Esophagus squamous epithelium (tissue), 5 donors: Measurements from ENCODE around the gene PTTG1. TPM values are rescaled to one million over a fixed set of nuclear protein-coding genes. Genes with fewer than 3 reads are reported as not detected.

Experiments
- DNase-seq: peaks from one replicate; lab custom pipeline; 2025; lab: John Stamatoyannopoulos, UW
- H3K27ac ChIP-seq, 4 donors: fragments of 200-600 bp; sonication (generic); one replicate each; pipeline ENCODE4 v1.5.1; 2016 to 2019; ENCODE audit warnings: mild to moderate bottlenecking in 1 of 4
- H3K27me3 ChIP-seq, 4 donors: fragments of 200-600 bp; sonication (generic); 1 replicate in 3 of 4; 2 replicates in 1 of 4; pipeline versions ENCODE4 v1.5.1 to v1.6.0; 2017 to 2021; ENCODE audit warnings: antibody characterized with exemption in 1 of 4
- H3K36me3 ChIP-seq, 3 donors: fragments of 200-600 bp; sonication (generic); one replicate each; pipeline ENCODE4 v1.5.1; 2016 to 2019
- H3K4me1 ChIP-seq, 3 donors: fragments of 200-600 bp; sonication (generic); one replicate each; pipeline ENCODE4 v1.5.1; 2017 to 2019
- H3K4me3 ChIP-seq, 4 donors: fragments of 200-600 bp; sonication (generic); 1 replicate in 3 of 4; 2 replicates in 1 of 4; pipeline ENCODE4 v1.5.1; 2016 to 2019; ENCODE audit warnings: mild to moderate bottlenecking in 2 of 4, moderate library complexity in 1 of 4
- H3K9me3 ChIP-seq, 3 donors: fragments of 200-600 bp; sonication (generic); one replicate each; pipeline ENCODE4 v1.5.1; 2016 to 2019
- CTCF ChIP-seq, 6 experiments: fragments of 450-650 bp in 4 of 6; fragments of 200-600 bp in 2 of 6; sonication (generic) in 2 of 6; IDR thresholded peaks; one replicate each; pipeline ENCODE4 v1.5.1; 2016 to 2019; ENCODE audit warnings: antibody characterized with exemption in 6 of 6, mild to moderate bottlenecking in 4 of 6, moderate library complexity in 4 of 6
- POLR2A ChIP-seq, 4 donors: fragments of 450-650 bp; IDR thresholded peaks; one replicate each; pipeline ENCODE4 v1.6.1; 2017; ENCODE audit warnings: antibody characterized with exemption in 4 of 4, mild to moderate bottlenecking in 4 of 4, moderate library complexity in 3 of 4
- WGBS, 2 donors: methylation state at CpG; one replicate each; pipeline ENCODE4 v1.1.5; 2018; 5-methylcytosine and 5-hydroxymethylcytosine counted together
- intact Hi-C: fragments of 100-400 bp; cut with DNase I; formaldehyde crosslinking; loops from one replicate; pipeline ENCODE4 v1.15.0; 2022
- total RNA-seq, 4 donors: library from RNA; depleted of rRNA; stranded (reverse); fragments of >200 nt; gene quantifications; one replicate each; pipeline ENCODE4 v1.1.0, GENCODE V29; 2016
- donor health status: DM: yes; HTN: yes; CAD: no.

PTTG1 gene
- total RNA-seq, 4 donors from 2014 or later, result 89.6 to 134 (median 90.1) TPM

DNA sequence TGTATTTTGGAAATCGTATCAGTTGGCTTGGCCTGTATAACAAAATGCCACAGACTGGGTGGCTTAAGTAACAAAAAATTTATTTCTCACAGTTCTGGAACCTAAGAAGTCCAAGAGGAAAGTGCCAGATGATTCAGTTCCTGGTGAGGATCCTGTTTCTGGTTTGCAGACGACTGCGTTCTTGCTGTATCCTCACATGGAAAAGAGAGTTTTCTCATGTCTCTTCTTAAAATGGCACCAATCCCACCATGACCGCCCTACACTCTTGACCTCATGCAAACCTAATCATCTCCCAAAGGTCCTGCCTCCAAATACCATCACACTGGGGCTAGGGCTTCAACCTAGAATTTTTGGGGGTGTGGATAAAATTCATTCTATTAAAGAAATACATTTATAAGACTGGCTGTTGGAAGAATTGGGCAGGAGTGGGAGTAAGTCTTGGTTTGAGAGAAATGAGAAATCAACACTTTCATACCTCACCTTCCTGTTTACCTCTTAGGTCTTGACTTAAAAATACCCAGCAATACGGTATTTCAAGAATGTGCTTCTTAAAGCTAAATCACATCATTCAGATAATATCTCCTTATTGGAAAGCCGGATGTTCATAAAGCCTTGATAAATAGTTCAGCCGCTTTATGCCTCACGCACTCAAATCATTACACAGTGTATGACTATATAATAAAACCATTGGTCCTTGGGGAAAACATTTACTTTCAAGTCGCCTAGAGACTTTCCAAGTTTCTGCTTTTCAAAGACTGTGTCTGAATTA lies 28.7 kb downstream of the PTTG1 start:
- WGBS, 2 donors, result 73 to 85% methylated on average over 9 of the region's 9 CpGs
- no peak overlapping the region for H3K27ac ChIP-seq
- intact Hi-C loops, result no loop called here
- H3K36me3 ChIP-seq, result no peaks in the 10 kb centered on the region
- no peak overlapping the region for H3K4me3 ChIP-seq
- no peak for TF ChIP-seq CTCF (IDR thresholded peaks at IDR 0.05)
- no peak for TF ChIP-seq POLR2A (IDR thresholded peaks at IDR 0.05)
- no peaks in the 10 kb centered on the region for H3K9me3 ChIP-seq
- H3K4me1 ChIP-seq, result no peaks in the 10 kb centered on the region
- no peaks in the 10 kb centered on the region for H3K27me3 ChIP-seq
- no peak for DNase-seq

DNA sequence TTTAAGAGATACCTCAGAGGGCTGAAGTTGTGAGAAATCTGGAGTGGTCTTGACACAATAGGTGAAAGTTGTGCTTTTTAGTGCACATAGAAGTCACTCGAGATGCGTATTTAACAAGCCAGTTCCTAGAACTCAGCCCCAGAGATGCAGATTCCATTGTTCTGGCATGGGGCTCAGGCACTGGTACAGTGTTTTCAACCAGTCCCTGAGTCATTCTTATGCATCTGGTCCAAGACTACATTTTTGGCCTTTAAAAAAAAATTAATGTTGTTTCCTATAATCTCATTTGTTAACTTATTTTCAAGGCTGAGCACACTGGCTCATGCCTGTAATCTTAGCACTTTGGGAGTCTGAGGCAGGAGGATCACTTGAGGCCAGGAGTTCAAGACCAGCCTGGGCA lies 29.6 kb downstream of the PTTG1 start:
- Histone ChIP-seq H3K9me3 (no peaks in the 10 kb centered on the region), H3K27ac (no peak overlapping the region), H3K36me3 (no peaks in the 10 kb centered on the region), H3K27me3 (peaks cover 0 to 7% (median 0%) of the 10 kb centered on the region in 4 donors), H3K4me1 (no peaks in the 10 kb centered on the region), H3K4me3 (no peak overlapping the region)
- intact Hi-C loops, result no loop called here
- no peak for DNase-seq
- WGBS, 2 donors, result 81 to 93% methylated on average over 2 of the region's 2 CpGs
- TF ChIP-seq POLR2A (IDR thresholded peaks at IDR 0.05), result no peak

GRCh38 chr5:160452036-160452435 lies 30.4 kb downstream of the PTTG1 start:
- no peaks in the 10 kb centered on the region for H3K36me3 ChIP-seq
- intact Hi-C loops, result no loop called here
- peaks cover 0 to 2% (median 0%) of the 10 kb centered on the region in 3 donors for H3K4me1 ChIP-seq
- H3K4me3 ChIP-seq, result no peak overlapping the region
- DNase-seq, result no peak
- H3K9me3 ChIP-seq, result no peaks in the 10 kb centered on the region
- H3K27ac ChIP-seq, result no peak overlapping the region
- H3K27me3 ChIP-seq, result peaks cover 0 to 12% (median 0%) of the 10 kb centered on the region in 4 donors
- TF ChIP-seq POLR2A (IDR thresholded peaks at IDR 0.05), result no peak
- TF ChIP-seq CTCF (IDR thresholded peaks at IDR 0.05), result no peak

DNA sequence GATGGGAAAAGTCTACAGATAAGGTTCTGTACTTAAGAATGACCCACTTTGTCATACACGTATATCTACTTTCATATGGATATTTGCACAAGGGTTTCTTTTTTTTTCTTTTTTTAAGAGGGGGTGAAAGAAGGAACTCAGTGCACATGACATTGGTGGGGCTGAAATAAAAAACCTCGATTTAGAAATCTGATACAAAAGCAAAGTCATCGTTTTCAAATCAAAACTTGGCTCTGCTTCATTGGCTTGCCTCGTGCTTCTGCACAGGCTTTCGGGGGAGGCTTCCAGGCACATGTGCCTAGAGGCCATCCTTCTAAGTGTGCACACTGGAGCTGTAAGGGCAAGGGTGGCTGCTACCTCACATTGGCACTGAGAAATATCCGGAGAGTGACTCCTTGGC lies 31.1 kb downstream of the PTTG1 start:
- H3K4me3 ChIP-seq, result no peak overlapping the region
- intact Hi-C loops, result no loop called here
- no peak for DNase-seq
- no peaks in the 10 kb centered on the region for H3K36me3 ChIP-seq
- WGBS, 2 donors, result 39 to 48% methylated on average over 6 of the region's 6 CpGs
- TF ChIP-seq CTCF (IDR thresholded peaks at IDR 0.05) (no peak), POLR2A (IDR thresholded peaks at IDR 0.05) (no peak)
- H3K27ac ChIP-seq, result no peak overlapping the region
- H3K9me3 ChIP-seq, result no peaks in the 10 kb centered on the region
- H3K27me3 ChIP-seq, result peaks cover 0 to 12% (median 0%) of the 10 kb centered on the region in 4 donors
- H3K4me1 ChIP-seq, result peaks cover 0 to 4% (median 0%) of the 10 kb centered on the region in 3 donors

DNA sequence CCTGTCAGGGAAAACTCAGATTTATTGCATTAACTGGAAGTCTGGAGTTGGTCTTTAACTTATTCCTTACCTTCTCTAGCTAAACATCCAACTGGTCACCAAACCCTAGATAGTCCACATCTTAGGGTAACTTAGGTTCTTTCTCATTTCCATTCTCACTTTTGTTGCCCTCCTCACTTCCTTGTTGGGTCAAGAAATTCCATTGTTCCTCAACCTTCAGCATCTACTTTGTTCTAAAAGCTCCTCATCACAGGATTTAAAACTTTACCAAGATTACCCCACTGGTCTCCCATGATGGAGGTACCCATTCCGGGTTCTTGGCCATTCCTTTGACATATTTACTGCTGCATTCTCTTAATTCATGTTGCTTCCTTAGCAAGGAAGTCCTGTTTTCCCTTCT lies 32.1 kb downstream of the PTTG1 start:
- WGBS, 2 donors, result 62 to 70% methylated on average over 1 of the region's 1 CpG
- peaks cover 0 to 4% (median 0%) of the 10 kb centered on the region in 3 donors for H3K4me1 ChIP-seq
- no peak for TF ChIP-seq POLR2A (IDR thresholded peaks at IDR 0.05)
- TF ChIP-seq CTCF (IDR thresholded peaks at IDR 0.05), result no peak
- no peak for DNase-seq
- peaks cover 0 to 12% (median 0%) of the 10 kb centered on the region in 4 donors for H3K27me3 ChIP-seq
- no peaks in the 10 kb centered on the region for H3K36me3 ChIP-seq
- intact Hi-C loops, result no loop called here
- no peak overlapping the region for H3K4me3 ChIP-seq
- no peak overlapping the region for H3K27ac ChIP-seq
- H3K9me3 ChIP-seq, result no peaks in the 10 kb centered on the region
